BLaER1 treated with 17β-estradiol and CSF1 and Interleukin-3, amounts not matched to agents 10 nM and 100 nM (cell line): ENCODE measurements around the gene PYGO2.
"Not testable (repeated sequence)": the region's sequence is repeated elsewhere in the genome, so short reads cannot be mapped to it uniquely, and the experiment has no call there.

Experiments
- H3K27ac ChIP-seq, 11 experiments: shearing (Covaris generic); formaldehyde crosslinking; 2 replicates each; pipeline ENCODE4 v1.8.1; 2022
- H3K27me3 ChIP-seq, 11 experiments: shearing (Covaris generic); formaldehyde crosslinking; 2 replicates each; pipeline ENCODE4 v1.8.1; 2022
- H3K36me3 ChIP-seq, 11 experiments: shearing (Covaris generic); formaldehyde crosslinking; 2 replicates each; pipeline ENCODE4 v1.8.1; 2022
- H3K4me1 ChIP-seq, 10 experiments: shearing (Covaris generic); formaldehyde crosslinking; 2 replicates each; pipeline ENCODE4 v1.8.1; 2022
- H3K4me2 ChIP-seq, 11 experiments: shearing (Covaris generic); formaldehyde crosslinking; 2 replicates each; pipeline ENCODE4 v1.8.1; 2022
- H3K4me3 ChIP-seq, 10 experiments: shearing (Covaris generic); formaldehyde crosslinking; 2 replicates each; pipeline ENCODE4 v1.8.1; 2022
- H3K9ac ChIP-seq, 11 experiments: shearing (Covaris generic); formaldehyde crosslinking; 2 replicates each; pipeline ENCODE4 v1.8.1; 2022
- H3K9me3 ChIP-seq, 11 experiments: shearing (Covaris generic); formaldehyde crosslinking; replicated peaks in 1 of 11; 2 replicates each; pipeline ENCODE4 v1.8.1; 2022
- H4K20me1 ChIP-seq, 11 experiments: shearing (Covaris generic); formaldehyde crosslinking; 2 replicates each; pipeline ENCODE4 v1.8.1; 2022
- Cebpa-rat ChIP-seq, 11 experiments: shearing (Covaris generic); IDR thresholded peaks; 2 replicates each; pipeline ENCODE4 v1.8.1; 2022

PYGO2 gene

DNA sequence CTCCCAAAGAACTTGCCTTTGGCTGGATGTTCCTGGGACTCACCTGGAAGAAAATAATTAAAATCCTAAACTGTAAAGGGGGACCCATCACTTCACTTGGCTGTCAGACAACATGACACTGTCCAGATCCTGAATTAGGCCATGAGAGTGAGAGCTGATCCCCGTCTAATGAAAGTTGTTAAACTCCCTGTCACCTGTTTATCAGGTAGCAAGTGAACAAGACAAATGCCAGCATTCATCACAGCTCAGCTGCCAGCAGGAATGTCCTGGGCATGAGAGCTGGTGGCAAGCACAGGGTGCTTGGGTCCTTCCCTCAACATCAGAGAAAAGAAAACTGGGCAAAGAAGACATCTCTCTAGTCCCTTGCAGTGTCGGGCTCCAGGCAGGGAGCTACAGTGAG is 48.8 kb downstream of the PYGO2 start:
- Histone ChIP-seq H3K27me3 (no peaks in the 10 kb centered on the region), H3K27ac (no peak overlapping the region), H4K20me1 (no peaks in the 10 kb centered on the region), H3K9me3 (peaks cover 18 to 35% (median 30%) of the 10 kb centered on the region in 11 experiments), H3K36me3 (peaks cover 0 to 7% (median 0%) of the 10 kb centered on the region in 11 experiments; a peak in 5 of 22 replicates), H3K4me2 (no peak overlapping the region), H3K9ac (no peak overlapping the region), H3K4me1 (no peaks in the 10 kb centered on the region), H3K4me3 (no peak overlapping the region)
- TF ChIP-seq Cebpa-rat (IDR thresholded peaks at IDR 0.05) = no peak

DNA sequence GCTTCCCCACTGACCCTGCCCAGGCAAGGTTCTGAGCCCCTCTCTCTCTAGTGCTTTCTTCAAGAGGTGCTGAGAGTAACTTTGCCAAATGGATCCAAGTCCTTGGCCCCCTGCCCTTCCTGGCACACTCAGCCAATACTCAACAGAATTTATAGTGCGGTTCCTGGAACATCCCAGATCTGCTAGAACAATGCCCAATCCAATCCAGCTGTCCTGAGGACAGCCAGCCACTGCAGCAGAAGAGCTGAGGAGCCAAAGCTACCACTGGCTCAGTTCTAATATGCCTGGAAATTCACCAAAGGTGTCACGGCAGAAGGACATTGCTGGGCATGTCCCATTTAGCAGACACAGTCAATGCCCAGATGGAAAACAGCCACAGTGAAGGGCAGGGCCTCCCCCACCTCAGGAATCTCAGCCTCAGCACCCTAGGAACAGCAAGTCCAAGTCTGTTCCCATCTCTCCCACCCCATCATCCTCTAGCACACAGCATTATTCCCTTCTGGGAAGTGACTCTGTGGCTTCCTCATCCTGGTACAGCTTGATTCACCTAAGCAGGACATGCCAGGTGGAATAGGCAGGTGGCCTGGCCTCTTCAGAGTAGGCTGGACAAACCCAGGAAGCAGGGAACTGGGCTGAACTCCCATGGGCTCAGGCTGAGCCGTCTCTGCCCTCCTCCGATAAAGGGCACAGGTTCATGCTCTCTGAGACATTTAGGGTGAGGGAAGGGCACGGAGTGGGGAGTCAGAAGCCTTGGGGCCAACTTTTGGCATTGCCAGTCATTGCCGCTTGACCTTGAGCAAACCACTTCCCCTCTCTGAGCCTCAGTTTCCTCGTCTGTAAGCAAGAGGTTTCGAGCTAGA is 49.7 kb downstream of the PYGO2 start:
- Histone ChIP-seq H3K4me1 (no peaks in the 10 kb centered on the region), H3K9ac (no peak overlapping the region), H3K27ac (no peak overlapping the region), H4K20me1 (no peaks in the 10 kb centered on the region), H3K4me2 (no peak overlapping the region), H3K27me3 (no peaks in the 10 kb centered on the region), H3K4me3 (no peak overlapping the region), H3K36me3 (peaks cover 0 to 6% (median 0%) of the 10 kb centered on the region in 11 experiments; a peak in 5 of 22 replicates), H3K9me3 (peaks cover 21 to 39% (median 34%) of the 10 kb centered on the region in 11 experiments)
- TF ChIP-seq Cebpa-rat (IDR thresholded peaks at IDR 0.05) = no peak

DNA sequence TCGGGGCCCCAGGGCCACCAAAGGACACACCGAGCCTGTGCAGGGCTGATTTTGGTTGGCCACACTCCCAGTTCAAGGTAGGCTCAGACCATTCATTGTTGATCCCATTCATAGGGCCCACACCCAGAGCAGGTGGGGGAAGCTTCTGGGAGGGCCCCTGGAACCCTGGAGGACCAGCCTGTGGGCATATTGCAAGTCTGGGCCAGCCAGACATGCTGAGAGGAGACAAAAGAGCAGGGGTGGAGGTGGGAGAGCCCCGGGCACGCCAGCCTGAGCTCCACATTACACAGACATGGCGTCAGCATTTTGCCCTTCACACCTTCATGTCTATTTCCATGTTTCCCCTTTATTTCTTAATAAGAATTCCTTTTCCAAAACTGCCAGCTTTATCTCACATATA is 50.7 kb downstream of the PYGO2 start:
- Histone ChIP-seq H3K27me3 (no peaks in the 10 kb centered on the region), H3K4me2 (no peak overlapping the region)

DNA sequence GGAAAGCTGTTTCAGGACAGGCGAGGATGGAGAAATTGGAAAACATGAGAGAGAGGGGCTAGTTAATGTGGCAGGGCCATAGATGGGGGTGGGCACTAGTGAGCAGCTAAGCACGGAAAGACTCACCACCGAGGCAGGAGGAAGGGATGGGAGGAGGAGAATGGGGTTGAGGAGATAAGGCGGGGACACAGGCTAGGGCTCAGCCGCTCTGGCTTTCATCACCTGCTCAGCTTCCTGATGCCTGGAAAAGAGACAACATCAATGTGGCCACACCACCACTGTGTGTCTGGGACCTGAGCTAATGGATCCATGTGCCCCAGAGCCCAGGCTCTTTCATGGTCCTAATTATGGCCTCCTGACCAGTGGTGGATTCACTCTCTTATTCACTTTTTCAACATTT is 52.6 kb downstream of the PYGO2 start:
- Histone ChIP-seq H3K4me1 (no peaks in the 10 kb centered on the region), H4K20me1 (no peaks in the 10 kb centered on the region), H3K4me2 (no peak overlapping the region), H3K4me3 (no peak overlapping the region), H3K36me3 (peaks cover 0 to 5% (median 0%) of the 10 kb centered on the region in 11 experiments; a peak in 2 of 22 replicates), H3K9me3 (peaks cover 21 to 37% (median 29%) of the 10 kb centered on the region in 11 experiments), H3K27me3 (no peaks in the 10 kb centered on the region), H3K9ac (no peak overlapping the region), H3K27ac (no peak overlapping the region)
- no peak for TF ChIP-seq Cebpa-rat (IDR thresholded peaks at IDR 0.05)

More for the DNA sequence above, 50.7 kb downstream of the PYGO2 start:
- no peak for TF ChIP-seq Cebpa-rat (IDR thresholded peaks at IDR 0.05)
- Histone ChIP-seq H3K36me3 (peaks cover 0 to 5% (median 0%) of the 10 kb centered on the region in 11 experiments; a peak in 2 of 22 replicates), H4K20me1 (no peaks in the 10 kb centered on the region), H3K4me3 (no peak overlapping the region), H3K4me1 (no peaks in the 10 kb centered on the region), H3K9me3 (peaks cover 21 to 37% (median 29%) of the 10 kb centered on the region in 11 experiments), H3K9ac (no peak overlapping the region), H3K27ac (no peak overlapping the region)

DNA sequence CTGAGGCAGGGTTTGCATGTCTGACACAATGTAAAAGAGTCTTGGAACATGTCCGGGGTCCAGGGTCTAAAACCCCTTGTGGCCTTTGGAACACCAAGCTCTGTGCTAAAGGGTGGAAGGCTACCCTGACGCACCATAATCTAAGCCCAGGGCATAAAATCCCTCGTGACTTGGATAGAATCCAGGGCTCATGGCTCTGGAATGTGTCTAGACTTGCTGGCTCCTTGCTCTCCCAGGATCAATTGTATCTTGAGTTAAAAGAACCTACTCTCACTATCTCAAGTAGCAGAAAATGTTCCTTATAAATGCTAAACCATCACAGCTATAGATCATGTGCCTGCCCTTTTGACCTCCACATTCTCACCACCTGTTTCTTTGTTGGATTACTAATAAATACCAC is 53.5 kb downstream of the PYGO2 start:
- not testable (repeated sequence) for H3K27ac ChIP-seq, H3K9ac ChIP-seq, H3K4me1 ChIP-seq, H3K27me3 ChIP-seq, H3K4me2 ChIP-seq, H3K4me3 ChIP-seq, H4K20me1 ChIP-seq, H3K36me3 ChIP-seq
- peaks cover 21 to 37% (median 29%) of the 10 kb centered on the region in 11 experiments for H3K9me3 ChIP-seq
